Right lobe of liver (tissue), 4 donors: Measurements from ENCODE around the gene BLOC1S4.

Source experiments
- CTCF ChIP-seq, 4 donors: fragments of 200-600 bp in 3 of 4; fragments of 450-650 bp in 1 of 4; IDR thresholded peaks; one replicate each; pipeline versions ENCODE4 v1.5.1 to v1.8.0; 2016 to 2022; ENCODE audit warnings: antibody characterized with exemption in 4 of 4, mild to moderate bottlenecking in 2 of 4
- POLR2A ChIP-seq: fragments of 450-650 bp; IDR thresholded peaks from one replicate; pipeline ENCODE4 v1.6.1; 2017; ENCODE audit warnings: antibody characterized with exemption, mild to moderate bottlenecking
- donor health status: DM: no; HTN: no; CAD: no.
- donor health status: DM: no; HTN: no; CAD: no.
- donor health status: DM: no; HTN: yes; CAD: no.

GRCh38 chr4:6734165-6734786 is 18.3 kb downstream of the BLOC1S4 start:
- TF ChIP-seq CTCF (IDR thresholded peaks at IDR 0.05): no peak
- no peak for TF ChIP-seq POLR2A
